Endothelial cell of umbilical vein (primary cell): ENCODE measurements around the gene AIG1. TPM values are rescaled to one million over a fixed set of nuclear protein-coding genes. Genes with fewer than 3 reads are reported as not detected.

ENCODE experiments used
- BruUV-seq: library from RNA; stranded (reverse); fragments of 400-500 nt; replicated peaks from 2 replicates; lab custom pipeline; 2021; lab: Mats Ljungman, UMichigan
- CTCF ChIA-PET: fragments of 300-600, 350-600 bp; sonication (Branson Sonifier 250); formaldehyde crosslinking; loops from one replicate; lab custom pipeline; 2021; ENCODE audit warnings: antibody characterized with exemption, inconsistent platforms; lab: Charles Lee
- POLR2A ChIA-PET: fragments of 300-600, 350-600 bp; sonication (Branson Sonifier 250); formaldehyde crosslinking; loops from one replicate; lab custom pipeline; 2021; ENCODE audit warnings: antibody characterized with exemption, inconsistent platforms; lab: Charles Lee
- DNase-seq: peaks from one replicate; pipeline ENCODE4 v3.0.0-alpha.2; 2011; ENCODE audit warnings: low read depth, low spot score
- FAIRE-seq: peaks from 2 replicates; lab custom pipeline; 2011; peaks lifted over from hg19 to GRCh38; lab: Jason Lieb, UNC
- H2AFZ ChIP-seq: 2 replicates; pipeline ENCODE4 v1.6.0; 2012; ENCODE audit warnings: low read depth, low read length, control low read depth, inconsistent platforms
- H3K27ac ChIP-seq: 2 replicates; pipeline ENCODE4 v1.5.1; 2011; ENCODE audit warnings: low read depth, mild to moderate bottlenecking, control low read depth, low read length, moderate library complexity; ENCODE audit not compliant: insufficient read depth
- H3K27me3 ChIP-seq, 2 experiments: 2 replicates each; pipeline versions ENCODE4 v1.6.0 to v1.6.1; 2011; ENCODE audit warnings: low read length in 2 of 2, mixed read lengths in 1 of 2; ENCODE audit not compliant: control insufficient read depth in 2 of 2, insufficient read depth in 2 of 2
- H3K36me3 ChIP-seq, 2 experiments: 2 replicates in 1 of 2; 3 replicates in 1 of 2; pipeline ENCODE4 v1.5.1; 2011; ENCODE audit warnings: low read length in 2 of 2, mild to moderate bottlenecking in 1 of 2, moderate library complexity in 1 of 2; ENCODE audit not compliant: control insufficient read depth in 2 of 2, insufficient read depth in 2 of 2; ENCODE audit errors: extremely low read depth in 1 of 2
- H3K4me1 ChIP-seq: 3 replicates; pipeline ENCODE4 v1.5.1; 2011; ENCODE audit warnings: mild to moderate bottlenecking, low read length; ENCODE audit not compliant: control insufficient read depth, insufficient read depth; ENCODE audit errors: extremely low read depth
- H3K4me2 ChIP-seq: 2 replicates; pipeline ENCODE4 v1.6.1; 2011; ENCODE audit warnings: low read length, control low read depth, mixed read lengths; ENCODE audit not compliant: insufficient read depth
- H3K4me3 ChIP-seq, 3 experiments: fragments of 200-600 bp in 1 of 3; sonication (generic), shearing (Covaris generic) in 1 of 3; replicated peaks in 1 of 3; 2 replicates each; pipeline ENCODE4 v1.5.1; 2011 to 2016; ENCODE audit warnings: control low read depth in 3 of 3, low read length in 3 of 3, mild to moderate bottlenecking in 2 of 3, inconsistent platforms in 1 of 3, low read depth in 1 of 3, moderate library complexity in 1 of 3; ENCODE audit not compliant: insufficient read depth in 1 of 3
- H3K79me2 ChIP-seq: 2 replicates; pipeline ENCODE4 v1.6.0; 2012; ENCODE audit warnings: low read length, inconsistent platforms; ENCODE audit not compliant: control insufficient read depth, insufficient read depth
- H3K9ac ChIP-seq: replicated peaks from 2 replicates; pipeline ENCODE3; 2011; ENCODE audit warnings: low read length, control low read depth; ENCODE audit not compliant: insufficient read depth; ENCODE audit errors: extremely low read depth
- H3K9me1 ChIP-seq: replicated peaks from 3 replicates; pipeline ENCODE4 v1.6.0; 2011; ENCODE audit warnings: mild to moderate bottlenecking, low read length; ENCODE audit not compliant: control insufficient read depth, insufficient read depth; ENCODE audit errors: extremely low read depth
- H3K9me3 ChIP-seq: replicated peaks from 2 replicates; pipeline ENCODE4 v1.5.1; 2012; ENCODE audit warnings: low read length, inconsistent platforms; ENCODE audit not compliant: control insufficient read depth, insufficient read depth
- H4K20me1 ChIP-seq: replicated peaks from 2 replicates; pipeline ENCODE3; 2011; ENCODE audit warnings: mild to moderate bottlenecking, low read length; ENCODE audit not compliant: control insufficient read depth, insufficient read depth; ENCODE audit errors: extremely low read depth
- EZH2 ChIP-seq: IDR thresholded peaks from 2 replicates; pipeline ENCODE4 v1.6.1; 2012; ENCODE audit warnings: borderline replicate concordance, low read depth, mild to moderate bottlenecking, moderate library complexity, low read length, inconsistent platforms; ENCODE audit not compliant: severe bottlenecking
- FOS ChIP-seq: IDR thresholded peaks from 2 replicates; pipeline ENCODE4 v1.6.1; 2011; ENCODE audit warnings: mild to moderate bottlenecking, low read length, moderate library complexity, borderline replicate concordance; ENCODE audit not compliant: insufficient read depth
- GATA2 ChIP-seq: IDR thresholded peaks from 2 replicates; pipeline ENCODE4 v1.7.0; 2011; ENCODE audit warnings: low read depth, mild to moderate bottlenecking, moderate library complexity, mixed read lengths, low read length; ENCODE audit not compliant: insufficient read length, insufficient read depth
- JUN ChIP-seq: IDR thresholded peaks from 2 replicates; pipeline ENCODE4 v1.6.1; 2011; ENCODE audit warnings: borderline replicate concordance, low read depth; ENCODE audit not compliant: insufficient read length, insufficient read depth
- MAX ChIP-seq: IDR thresholded peaks from 2 replicates; pipeline ENCODE4 v1.6.1; 2011; ENCODE audit not compliant: insufficient read depth, insufficient read length
- MYC ChIP-seq: IDR thresholded peaks from one replicate; pipeline ENCODE4 v1.6.1; 2011; ENCODE audit warnings: mild to moderate bottlenecking, low read depth, low read length
- POLR2A ChIP-seq: IDR thresholded peaks from 2 replicates; pipeline ENCODE4 v1.6.1; 2012; ENCODE audit warnings: low read depth, mild to moderate bottlenecking, control low read depth, low read length
- POLR2AphosphoS5 ChIP-seq: IDR thresholded peaks from 2 replicates; pipeline ENCODE4 v1.6.1; 2012; ENCODE audit warnings: low read depth, mild to moderate bottlenecking, control low read depth, low read length, moderate library complexity; ENCODE audit not compliant: insufficient read depth
- dilution Hi-C: fragments of 300-500 bp; cut with MboI; formaldehyde crosslinking; loops from one replicate; pipeline ENCODE4 v1.15.0; 2019; ENCODE audit warnings: low sequenced_read_pairs; ENCODE audit not compliant: extremely low pct_ligation_motif_present
- intact Hi-C: fragments of 100-400 bp; cut with micrococcal nuclease; formaldehyde crosslinking; loops from one replicate; pipeline ENCODE4 v1.10.0; 2022
- polyA plus RNA-seq, 4 experiments: library from polyadenylated mRNA; depleted of rRNA in 3 of 4; stranded (reverse) in 3 of 4; unstranded in 1 of 4; fragments of >200 nt; gene quantifications; 2 replicates each; pipeline versions ENCODE4 v1.2.1 to v1.2.3, GENCODE V29; 2011 to 2012; ENCODE audit warnings: missing spikeins in 1 of 4
- total RNA-seq: library from RNA; stranded (reverse); gene quantifications from 2 replicates; pipeline ENCODE4 v1.2.3, GENCODE V29; 2021
- TF ChIP-seq, protein P1 (sequence below), 2 donors: IDR thresholded peaks; 1 replicate in 1 of 2; 2 replicates in 1 of 2; pipeline ENCODE4 v1.5.1; 2011; ENCODE audit warnings: low read length in 2 of 2, mild to moderate bottlenecking in 2 of 2, moderate library complexity in 2 of 2, control low read depth in 1 of 2, inconsistent platforms in 1 of 2, low read depth in 1 of 2; ENCODE audit not compliant: insufficient read depth in 1 of 2; ENCODE audit errors: extremely low read depth in 1 of 2

AIG1 gene
- total and polyA plus RNA-seq, 2 donors (not counting 3 experiments of a cell fraction or from before 2014, with no cell fraction given), result 17.7 to 22.7 TPM

GRCh38 chr6:143253586-143253985 is 192.9 kb downstream of the AIG1 start:
- CTCF ChIA-PET, result no interaction called here
- Histone ChIP-seq H3K9me3 (no peaks in the 10 kb centered on the region), H3K27ac (no peak overlapping the region), H3K4me1 (no peaks in the 10 kb centered on the region), H3K9me1 (no peaks in the 10 kb centered on the region), H3K27me3 (no peaks in the 10 kb centered on the region), H3K9ac (no peak overlapping the region), H2AFZ (no peak overlapping the region), H4K20me1 (no peaks in the 10 kb centered on the region), H3K79me2 (no peaks in the 10 kb centered on the region), H3K4me2 (no peak overlapping the region), H3K4me3 (no peak overlapping the region), H3K36me3 (no peaks in the 10 kb centered on the region)
- TF ChIP-seq, protein P1, sequence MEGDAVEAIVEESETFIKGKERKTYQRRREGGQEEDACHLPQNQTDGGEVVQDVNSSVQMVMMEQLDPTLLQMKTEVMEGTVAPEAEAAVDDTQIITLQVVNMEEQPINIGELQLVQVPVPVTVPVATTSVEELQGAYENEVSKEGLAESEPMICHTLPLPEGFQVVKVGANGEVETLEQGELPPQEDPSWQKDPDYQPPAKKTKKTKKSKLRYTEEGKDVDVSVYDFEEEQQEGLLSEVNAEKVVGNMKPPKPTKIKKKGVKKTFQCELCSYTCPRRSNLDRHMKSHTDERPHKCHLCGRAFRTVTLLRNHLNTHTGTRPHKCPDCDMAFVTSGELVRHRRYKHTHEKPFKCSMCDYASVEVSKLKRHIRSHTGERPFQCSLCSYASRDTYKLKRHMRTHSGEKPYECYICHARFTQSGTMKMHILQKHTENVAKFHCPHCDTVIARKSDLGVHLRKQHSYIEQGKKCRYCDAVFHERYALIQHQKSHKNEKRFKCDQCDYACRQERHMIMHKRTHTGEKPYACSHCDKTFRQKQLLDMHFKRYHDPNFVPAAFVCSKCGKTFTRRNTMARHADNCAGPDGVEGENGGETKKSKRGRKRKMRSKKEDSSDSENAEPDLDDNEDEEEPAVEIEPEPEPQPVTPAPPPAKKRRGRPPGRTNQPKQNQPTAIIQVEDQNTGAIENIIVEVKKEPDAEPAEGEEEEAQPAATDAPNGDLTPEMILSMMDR (IDR thresholded peaks at IDR 0.05; ENCODE audit: extremely low read depth in 1 of 2, insufficient read depth in 1 of 2, low read depth in 1 of 2, low read length in 2 of 2), result no peak
- no peak for TF ChIP-seq JUN
- TF ChIP-seq POLR2AphosphoS5, result no peak
- no peak for TF ChIP-seq MAX
- TF ChIP-seq GATA2, result no peak
- TF ChIP-seq FOS, result no peak
- no peak for TF ChIP-seq EZH2
- TF ChIP-seq POLR2A, result no peak
- TF ChIP-seq MYC, result no peak
- POLR2A ChIA-PET, result no interaction called here
- dilution Hi-C loops (no loop called here), intact Hi-C loops (no loop called here)
- FAIRE-seq (no peak), DNase-seq (no peak)
- no TSS peak for BruUV-seq
